Stimulated activated CD4-positive, alpha-beta T cell treated with anti-CD3 and anti-CD28 coated beads, TNF-alpha, amount 100 ng/mL, for 48 hours (primary cell): ENCODE data around the gene EFHC1.
"Not testable (repeated sequence)": the region's sequence is repeated elsewhere in the genome, so short reads cannot be mapped to it uniquely, and the experiment has no call there.

Source experiments
- DNase-seq, 3 donors: peaks; one replicate each; pipeline ENCODE4 v3.0.0-alpha.2; 2020; ENCODE audit warnings: low read depth in 3 of 3

EFHC1 gene

DNA sequence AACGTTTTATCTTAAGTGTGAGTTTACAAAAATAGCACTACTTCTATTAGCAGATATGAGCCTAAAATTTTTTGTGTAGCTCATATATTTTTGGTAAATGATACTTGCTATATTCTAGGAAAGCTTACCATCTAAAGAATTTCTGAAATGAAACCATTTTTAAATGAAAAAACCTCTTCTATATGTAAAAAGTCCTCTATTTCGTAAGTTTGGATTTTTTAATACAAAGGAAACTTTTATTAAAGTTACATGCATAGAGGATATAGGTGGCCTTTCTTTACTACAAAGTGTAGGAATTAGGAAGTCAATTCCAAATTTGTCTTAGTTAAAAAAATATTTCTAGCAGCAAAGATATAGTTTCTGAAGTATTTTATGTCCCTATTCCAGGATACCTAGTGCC is 18.8 kb downstream of the EFHC1 start:
- no peak for DNase-seq

DNA sequence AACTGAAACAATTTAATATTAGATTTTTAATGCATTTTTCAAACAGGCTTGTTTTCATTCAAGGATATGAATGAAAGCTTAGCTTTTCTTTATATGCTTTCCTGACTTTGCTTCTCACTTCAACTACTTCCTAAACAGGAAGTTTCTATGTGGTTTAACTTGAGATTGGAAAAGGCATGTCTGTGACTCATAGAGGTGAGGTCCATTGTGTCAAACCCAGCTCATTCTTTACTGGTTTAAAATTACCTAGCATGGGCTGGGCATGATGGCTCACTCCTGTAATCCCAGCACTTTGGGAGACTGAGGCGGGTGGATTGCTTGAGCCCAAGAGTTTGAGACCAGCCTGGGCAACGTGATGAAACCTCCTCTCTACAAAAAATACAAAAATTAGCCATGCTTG is 34.4 kb downstream of the EFHC1 start:
- no peak for DNase-seq

GRCh38 chr6:52457096-52457495 is 37.0 kb downstream of the EFHC1 start:
- no peak for DNase-seq

GRCh38 chr6:52461194-52461593 is 41.1 kb downstream of the EFHC1 start:
- not testable (repeated sequence) for DNase-seq

DNA sequence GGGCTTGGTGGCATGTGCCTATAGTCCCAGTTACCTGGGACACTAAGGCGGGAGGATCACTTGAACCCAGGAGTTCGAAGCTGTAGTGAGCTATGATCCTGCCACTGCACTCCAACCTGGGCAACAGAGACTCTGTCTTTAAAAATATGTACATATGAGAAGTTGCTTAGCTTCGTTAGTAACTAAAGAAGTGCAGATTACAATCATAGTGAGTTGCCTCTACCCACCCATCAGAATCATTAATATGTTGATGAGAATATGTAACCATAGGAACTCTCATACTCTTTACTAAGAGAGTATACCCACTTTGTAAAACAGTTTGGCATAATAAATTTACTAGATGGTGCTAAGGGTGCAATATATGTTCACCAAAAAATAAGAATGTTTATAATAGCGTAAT is 54.0 kb downstream of the EFHC1 start:
- no peak for DNase-seq

DNA sequence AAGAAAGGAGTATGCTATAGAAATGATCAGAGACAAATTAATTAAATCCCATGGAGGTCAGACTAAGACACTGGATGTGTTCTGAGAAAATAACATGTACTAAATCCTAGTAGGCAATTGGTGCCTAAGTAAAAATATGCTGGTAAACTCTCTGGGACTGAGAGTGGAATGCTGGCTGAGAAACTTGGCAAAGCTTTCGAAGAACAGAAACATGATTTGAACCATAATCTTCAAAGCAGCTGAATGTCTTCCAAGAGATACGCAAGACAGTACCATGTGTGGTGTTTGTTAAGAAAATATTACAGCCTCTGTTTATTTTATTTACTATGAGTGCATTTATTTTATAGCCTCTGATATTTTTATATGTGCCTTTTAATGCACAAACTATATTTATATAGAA is 55.2 kb downstream of the EFHC1 start:
- no peak for DNase-seq

GRCh38 chr6:52482903-52483670 is 62.9 kb downstream of the EFHC1 start:
- no peak for DNase-seq

DNA sequence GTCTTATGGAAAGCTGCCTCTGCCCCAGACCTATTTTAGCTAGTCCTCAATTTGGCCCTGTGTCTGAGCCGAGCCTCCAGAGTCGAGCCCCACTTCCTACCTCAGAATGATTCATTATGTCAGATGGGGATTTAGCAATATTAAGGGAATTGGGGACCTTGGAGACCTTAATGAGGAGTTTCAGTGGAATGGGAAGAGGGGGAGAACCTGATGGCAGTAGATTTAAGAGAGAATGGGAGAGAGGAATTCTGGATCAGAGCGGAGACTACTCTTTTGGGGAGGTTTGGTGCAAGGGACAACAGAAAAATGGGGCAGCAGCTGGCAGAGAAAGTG is 63.5 kb downstream of the EFHC1 start:
- no peak for DNase-seq

GRCh38 chr6:52489881-52490280 is 69.7 kb downstream of the EFHC1 start:
- no peak for DNase-seq

DNA sequence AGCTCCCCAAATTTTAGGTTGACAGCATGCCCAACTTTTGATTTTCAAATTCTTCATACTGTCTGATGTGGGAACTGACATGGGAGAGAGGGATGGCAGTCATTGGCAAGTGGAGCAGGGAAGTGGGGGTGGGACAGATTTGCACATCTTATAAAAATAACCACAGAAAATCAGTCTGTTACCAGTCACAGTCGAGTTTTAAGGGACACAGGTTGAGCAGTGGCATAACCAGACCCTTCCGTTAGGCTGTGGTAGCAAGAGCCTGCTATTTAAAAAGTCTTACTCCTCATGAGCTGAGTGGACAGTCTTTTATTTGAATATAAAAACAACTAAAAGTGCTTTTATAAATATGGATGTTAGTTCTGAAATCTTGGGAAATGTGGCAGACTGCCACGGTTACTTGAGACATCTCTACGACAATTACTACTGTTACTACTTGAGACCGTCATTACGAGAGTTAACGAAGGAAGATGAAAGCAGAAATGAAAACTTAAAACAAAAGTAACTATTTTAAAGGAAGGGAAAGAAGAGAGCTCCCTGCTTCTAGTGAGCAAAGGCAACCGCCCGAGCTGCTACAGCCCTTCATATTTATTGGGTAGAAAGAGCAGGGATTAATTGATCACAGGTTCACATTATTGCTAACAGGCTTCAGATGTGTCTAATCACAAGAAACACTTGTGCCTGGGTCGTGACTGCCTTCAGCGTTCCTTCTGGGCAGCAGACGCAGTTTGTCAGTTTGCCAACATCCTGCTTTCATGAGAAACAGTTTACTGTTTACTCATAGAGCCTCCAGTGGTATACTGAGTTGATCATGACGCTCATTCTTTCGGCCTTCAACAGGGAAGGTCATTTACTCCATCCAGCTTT is 71.3 kb downstream of the EFHC1 start:
- DNase-seq, result no peak

GRCh38 chr6:52493669-52494068 is 73.5 kb downstream of the EFHC1 start:
- DNase-seq, result no peak

DNA sequence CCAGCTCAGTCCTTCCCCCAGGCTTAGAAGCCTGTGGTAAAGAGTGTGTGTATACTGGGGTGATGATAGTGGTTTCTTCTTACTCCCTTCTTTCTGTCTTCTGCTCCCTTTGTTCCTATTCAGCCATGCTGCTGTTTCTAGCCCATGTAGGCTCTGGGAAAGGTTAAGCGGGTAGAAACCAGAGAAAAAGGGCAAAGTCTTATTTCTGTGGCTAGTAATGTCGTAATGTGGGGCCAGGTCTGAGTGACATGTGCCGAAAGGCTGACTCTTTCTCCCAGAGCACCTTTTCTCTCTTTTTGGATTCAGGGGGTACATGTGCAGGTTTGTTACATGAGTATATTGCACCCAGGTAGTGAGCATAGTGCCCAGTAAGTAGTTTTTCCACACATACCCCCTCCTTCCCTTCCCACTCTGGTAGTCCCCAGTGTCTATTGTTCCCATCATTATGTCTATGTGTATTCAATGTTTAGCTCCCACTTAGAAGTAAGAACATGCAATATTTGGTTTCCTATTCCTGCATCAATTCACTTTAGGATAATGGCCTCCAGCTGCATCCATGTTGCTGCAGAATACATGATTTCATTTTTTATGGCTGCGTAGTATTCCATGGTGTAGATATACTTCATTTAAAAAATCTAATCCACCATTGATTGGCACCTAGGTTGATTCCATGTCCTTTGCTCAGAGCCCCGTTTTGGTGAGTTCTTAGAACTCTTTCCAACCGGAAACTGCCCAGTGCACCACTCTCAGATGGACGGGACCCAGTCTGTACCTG is 74.3 kb downstream of the EFHC1 start:
- no peak for DNase-seq

DNA sequence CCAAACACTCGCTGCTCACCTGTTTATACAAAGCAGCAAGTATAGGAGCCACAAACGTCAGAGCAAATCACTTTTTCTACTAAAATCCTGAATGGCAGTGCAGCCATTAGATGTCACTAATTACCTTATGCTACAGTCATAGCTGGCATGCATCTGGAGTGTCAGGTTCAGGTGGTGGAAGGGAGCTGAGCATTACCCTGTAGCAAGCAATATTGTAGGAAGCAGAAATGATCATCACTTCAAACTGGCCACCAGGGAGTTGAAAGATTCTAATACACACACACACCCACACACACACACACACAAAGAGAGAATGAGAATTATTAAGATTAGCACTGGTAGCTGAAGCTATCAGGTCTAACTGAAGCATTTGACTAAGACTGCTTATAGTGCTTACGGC is 75.8 kb downstream of the EFHC1 start:
- DNase-seq, result no peak

- no peak for DNase-seq
Observed at GRCh38 chr6:52496631-52497030, 76.5 kb downstream of the EFHC1 start.

- no peak for DNase-seq
Observed at GRCh38 chr6:52497652-52498408, 77.7 kb downstream of the EFHC1 start.

GRCh38 chr6:52498538-52499017 is 78.4 kb downstream of the EFHC1 start:
- DNase-seq, result no peak

GRCh38 chr6:52499026-52499425 is 78.9 kb downstream of the EFHC1 start:
- DNase-seq, result no peak

- DNase-seq, result no peak
Observed at GRCh38 chr6:52499681-52500236, 79.6 kb downstream of the EFHC1 start.

DNA sequence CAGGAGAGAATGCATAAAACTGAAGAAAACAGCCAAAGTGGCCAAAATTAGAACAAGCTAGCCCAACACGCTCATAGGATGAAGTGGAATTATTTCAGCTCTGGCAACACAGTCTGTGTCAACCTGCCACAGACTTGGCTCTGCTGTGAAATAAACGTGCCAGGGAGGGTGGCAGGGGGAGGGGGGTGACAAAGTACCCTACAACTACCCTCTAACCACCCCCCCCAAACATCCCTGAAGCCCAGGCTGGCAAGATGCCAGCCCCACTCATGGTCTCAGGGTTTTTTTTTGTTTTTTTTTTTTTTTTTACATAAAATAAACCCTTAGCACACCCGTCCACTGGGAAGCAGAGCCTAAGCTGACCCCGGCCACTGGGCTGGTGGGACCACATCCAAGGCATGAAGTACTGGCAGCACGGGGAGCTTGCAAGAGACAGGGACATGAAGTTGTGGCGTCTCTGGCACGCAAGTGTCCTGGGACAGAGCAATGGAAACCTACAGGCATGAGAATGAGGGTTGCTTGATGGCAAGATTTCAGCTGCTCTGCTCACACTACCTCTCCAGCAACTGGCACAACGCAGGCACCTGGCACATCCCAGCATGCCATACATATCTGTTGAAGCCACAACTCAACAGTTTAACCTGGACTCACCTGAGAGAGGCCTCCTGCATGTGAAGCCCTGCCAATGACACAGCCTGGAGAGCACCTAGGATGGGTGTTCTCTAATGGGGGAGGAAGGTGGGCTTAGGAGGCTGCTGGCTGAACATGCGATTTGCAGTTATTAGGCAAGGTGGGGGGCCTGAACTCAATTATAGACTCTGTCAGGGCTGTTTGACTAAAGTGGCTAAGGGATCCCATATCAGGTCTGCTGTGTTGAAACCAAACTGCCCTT is 80.3 kb downstream of the EFHC1 start:
- no peak for DNase-seq

DNA sequence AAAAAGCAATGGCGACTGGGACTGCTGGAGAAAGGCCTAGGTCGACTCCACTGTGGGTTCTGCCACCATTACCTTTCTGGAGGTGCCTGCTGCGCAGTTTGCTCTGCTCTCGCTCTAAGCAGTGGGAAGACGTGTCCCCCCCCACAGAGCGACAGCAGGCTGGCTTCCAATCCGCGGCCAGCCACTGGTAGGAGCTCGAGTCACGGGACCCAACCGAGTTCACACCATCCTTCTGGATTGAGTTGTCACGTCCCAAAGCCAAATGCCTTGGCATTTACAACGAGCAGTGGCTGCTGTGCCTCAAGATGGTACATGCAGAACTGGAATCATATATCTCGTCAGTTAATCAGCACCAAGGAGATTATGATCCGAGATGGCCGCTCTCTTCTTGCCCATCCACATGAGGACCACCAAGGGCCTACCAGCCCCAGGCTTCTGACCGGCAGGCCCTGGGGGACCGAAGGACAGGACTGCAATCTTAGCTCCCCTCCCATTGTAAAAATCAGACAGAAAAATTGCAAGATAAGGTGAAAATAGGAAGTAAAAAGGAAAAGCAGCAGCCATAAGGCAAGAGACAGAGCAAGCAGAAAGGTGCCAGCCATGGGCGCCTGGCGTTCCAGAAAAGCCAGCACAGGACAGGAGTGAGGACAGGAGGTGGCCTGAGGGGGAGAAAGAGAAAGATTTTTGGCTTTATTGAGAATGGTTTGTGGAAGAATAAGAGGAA is 82.3 kb downstream of the EFHC1 start:
- DNase-seq, result no peak
